AG04449 (cell line): ENCODE results near the gene POC1B.

Source experiments
- CTCF ChIA-PET: fragments of 350-600 bp; formaldehyde crosslinking; extraction: SDS; loops from one replicate; lab custom pipeline; 2021; ENCODE audit warnings: antibody characterized with exemption; lab: Yijun Ruan, JAX
- POLR2A ChIA-PET: fragments of 400-600, 350-600 bp; formaldehyde crosslinking; extraction: SDS; loops from one replicate; lab custom pipeline; 2020; ENCODE audit warnings: antibody characterized with exemption, inconsistent platforms; lab: Yijun Ruan, JAX
- DNase-seq: peaks from one replicate; pipeline ENCODE4 v3.0.0-alpha.2; 2010; ENCODE audit warnings: low read depth, low spot score
- H3K4me3 ChIP-seq: 2 replicates; pipeline ENCODE4 v1.5.1; 2011; ENCODE audit warnings: low read depth, mild to moderate bottlenecking, control low read depth, low read length
- CTCF ChIP-seq: IDR thresholded peaks from one replicate; pipeline ENCODE4 v1.5.1; 2011; ENCODE audit warnings: mild to moderate bottlenecking, moderate library complexity, low read length, control low read depth, inconsistent platforms; ENCODE audit not compliant: insufficient read depth; ENCODE audit errors: missing control alignments

The POC1B gene

GRCh38 chr12:89552376-89552775, 26.5 kb upstream of the POC1B start:
- ChIA-PET POLR2A (interaction anchor here (0.7 kb wide), 1 partner anchor 486 kb away, joined by 3 read pairs; no protein-coding TSS in a partner anchor), CTCF (interaction anchor here (1.4 to 4.1 kb wide), 2 partner anchors 10 to 1389 kb away, joined by 3 to 21 read pairs; no protein-coding TSS in a partner anchor)
- no peak for TF ChIP-seq CTCF
- no peak overlapping the region for H3K4me3 ChIP-seq
- no peak for DNase-seq

DNA sequence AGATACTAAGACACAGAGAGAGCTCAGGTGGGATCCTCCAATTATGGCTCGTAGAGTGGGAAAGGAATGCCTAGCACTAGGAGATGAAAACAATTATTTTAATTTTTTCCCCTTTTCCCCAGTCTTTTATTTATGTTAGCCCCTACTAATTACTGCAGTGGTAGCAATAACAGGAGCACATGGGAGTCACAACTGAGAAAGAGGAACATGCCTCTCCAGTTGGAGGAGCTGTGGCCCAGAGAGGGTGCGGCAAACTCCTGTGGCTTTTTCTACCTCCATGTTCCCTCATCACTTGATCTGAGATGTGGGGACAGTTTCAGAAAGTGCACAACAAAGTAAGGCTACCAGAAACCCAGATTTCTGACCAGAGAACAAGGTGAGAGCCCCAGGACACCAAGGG, 25.9 kb upstream of the POC1B start:
- no peak for DNase-seq
- ChIA-PET POLR2A (no interaction called here), CTCF (interaction anchor here (1.4 to 4.1 kb wide), 3 partner anchors 9 to 1390 kb away, joined by 3 to 21 read pairs (median 8); no protein-coding TSS in a partner anchor)
- TF ChIP-seq CTCF = no peak
- no peak overlapping the region for H3K4me3 ChIP-seq

DNA sequence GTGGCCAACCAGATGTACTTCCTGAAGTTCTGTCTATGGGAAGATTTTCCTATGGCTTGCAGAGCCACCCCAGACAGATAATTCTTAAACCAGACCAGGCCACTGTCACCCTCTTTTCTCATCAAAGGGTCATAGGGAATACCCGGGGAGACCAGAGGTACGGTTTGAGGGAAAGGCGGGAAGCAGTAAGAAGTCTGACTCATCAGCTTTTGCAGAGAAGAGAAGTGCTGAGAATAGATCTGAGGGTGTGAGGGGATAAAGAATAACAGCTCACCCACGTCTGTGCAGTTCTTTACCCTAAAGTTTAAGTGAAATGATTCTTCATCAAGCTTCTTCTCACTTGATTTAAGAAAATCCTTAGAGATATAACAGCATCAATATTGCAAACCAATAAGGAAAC, 21.3 kb upstream of the POC1B start:
- POLR2A ChIA-PET = no interaction called here
- no peak for TF ChIP-seq CTCF
- CTCF ChIA-PET = interaction anchor here (1.0 to 1.6 kb wide), 4 partner anchors 8 to 555 kb away, joined by 3 to 4 read pairs (median 3); partner anchors contain the start of gene ATP2B1
- DNase-seq = no peak
- no peak overlapping the region for H3K4me3 ChIP-seq

GRCh38 chr12:89546151-89546550, 20.3 kb upstream of the POC1B start:
- ChIA-PET CTCF (interaction anchor here (1.6 to 5.1 kb wide), 2 partner anchors 163 to 558 kb away, joined by 4 to 65 read pairs; partner anchors contain the start of gene ATP2B1), POLR2A (no interaction called here)
- TF ChIP-seq CTCF = no peak
- H3K4me3 ChIP-seq = no peak overlapping the region
- no peak for DNase-seq

DNA sequence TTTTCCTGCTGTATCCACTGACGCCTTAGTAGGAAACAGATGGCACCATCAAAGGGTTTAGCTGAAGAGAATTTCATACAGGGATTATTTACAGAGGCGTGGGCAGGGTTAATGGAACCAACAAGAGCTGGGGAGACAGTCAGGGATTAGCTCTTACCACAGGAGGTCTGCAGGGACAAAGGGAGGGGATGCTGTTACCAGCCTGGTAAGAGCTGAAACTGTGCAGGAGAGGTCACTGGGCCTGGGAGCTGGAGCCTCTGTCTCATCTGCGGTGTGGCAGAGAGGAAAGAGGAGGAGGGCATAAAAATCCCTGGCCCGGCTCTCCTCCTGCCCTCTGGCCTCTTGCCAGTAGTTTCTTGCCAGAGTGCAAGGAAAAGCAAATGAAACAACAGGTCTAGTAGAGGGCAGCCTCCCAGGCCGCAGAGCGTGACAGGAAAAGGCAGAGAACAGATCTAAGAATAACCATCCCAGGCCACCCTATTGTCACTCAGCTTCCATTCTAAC, 18.9 kb upstream of the POC1B start:
- TF ChIP-seq CTCF = no peak
- no peak overlapping the region for H3K4me3 ChIP-seq
- ChIA-PET POLR2A (interaction anchor here (0.8 kb wide), 1 partner anchor 164 kb away, joined by 5 read pairs; the partner anchor contains the start of gene ATP2B1), CTCF (interaction anchor here (0.6 to 5.1 kb wide), 15 partner anchors 7 to 1396 kb away, joined by 3 to 65 read pairs (median 5); partner anchors contain the start of genes ATP2B1, GALNT4 and POC1B)
- DNase-seq = no peak

- ChIA-PET POLR2A (interaction anchor here (0.8 kb wide), 1 partner anchor 165 kb away, joined by 5 read pairs; the partner anchor contains the start of gene ATP2B1), CTCF (interaction anchor here (0.7 to 5.1 kb wide), 22 partner anchors 8 to 1397 kb away, joined by 3 to 65 read pairs (median 4); partner anchors contain the start of genes ATP2B1, GALNT4 and POC1B)
- TF ChIP-seq CTCF = no peak
- H3K4me3 ChIP-seq = no peak overlapping the region
- DNase-seq = no peak
Observed at GRCh38 chr12:89544022-89544421, 18.2 kb upstream of the POC1B start.
